ENCODE data around the gene PTGDS.

GRCh38 chr9:136970361-136970760, 6.9 kb upstream of the PTGDS start:
- TF ChIP-seq, protein P1, sequence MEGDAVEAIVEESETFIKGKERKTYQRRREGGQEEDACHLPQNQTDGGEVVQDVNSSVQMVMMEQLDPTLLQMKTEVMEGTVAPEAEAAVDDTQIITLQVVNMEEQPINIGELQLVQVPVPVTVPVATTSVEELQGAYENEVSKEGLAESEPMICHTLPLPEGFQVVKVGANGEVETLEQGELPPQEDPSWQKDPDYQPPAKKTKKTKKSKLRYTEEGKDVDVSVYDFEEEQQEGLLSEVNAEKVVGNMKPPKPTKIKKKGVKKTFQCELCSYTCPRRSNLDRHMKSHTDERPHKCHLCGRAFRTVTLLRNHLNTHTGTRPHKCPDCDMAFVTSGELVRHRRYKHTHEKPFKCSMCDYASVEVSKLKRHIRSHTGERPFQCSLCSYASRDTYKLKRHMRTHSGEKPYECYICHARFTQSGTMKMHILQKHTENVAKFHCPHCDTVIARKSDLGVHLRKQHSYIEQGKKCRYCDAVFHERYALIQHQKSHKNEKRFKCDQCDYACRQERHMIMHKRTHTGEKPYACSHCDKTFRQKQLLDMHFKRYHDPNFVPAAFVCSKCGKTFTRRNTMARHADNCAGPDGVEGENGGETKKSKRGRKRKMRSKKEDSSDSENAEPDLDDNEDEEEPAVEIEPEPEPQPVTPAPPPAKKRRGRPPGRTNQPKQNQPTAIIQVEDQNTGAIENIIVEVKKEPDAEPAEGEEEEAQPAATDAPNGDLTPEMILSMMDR (IDR thresholded peaks at IDR 0.05; ENCODE audit: insufficient read depth, low read depth, low read length): no peak
- TF ChIP-seq EZH2 (IDR thresholded peaks at IDR 0.05; ENCODE audit: insufficient read depth, low read length): no peak
